Measurements from ENCODE around the gene LDHD. TPM values are rescaled to one million over a fixed set of nuclear protein-coding genes. Genes with fewer than 3 reads are reported as not detected.

The LDHD gene
- polyA plus RNA-seq, 1 donor (not counting 4 experiments of a cell fraction or from before 2014, with no cell fraction given): 0.34 TPM

- Histone ChIP-seq H3K27me3 (ENCODE audit: control insufficient read depth, extremely low read depth, insufficient read depth, low read length) (no peaks in the 10 kb centered on the region), H4K20me1 (ENCODE audit: control insufficient read depth, extremely low read depth, insufficient read depth, low read length) (no peaks in the 10 kb centered on the region), H3K9me3 (ENCODE audit: control insufficient read depth, low read depth, low read length) (no peaks in the 10 kb centered on the region), H3K27ac (ENCODE audit: control insufficient read depth, insufficient read depth, low read length) (no peak overlapping the region), H2AFZ (ENCODE audit: control insufficient read depth, low read length) (no peak overlapping the region), H3K9me1 (ENCODE audit: control insufficient read depth, extremely low read depth, insufficient read depth, low read length) (no peaks in the 10 kb centered on the region), H3K36me3 (ENCODE audit: control insufficient read depth in 2 of 2, extremely low read depth in 1 of 2, insufficient read depth in 2 of 2, low read length in 2 of 2) (no peaks in the 10 kb centered on the region), H3K79me2 (ENCODE audit: control insufficient read depth, insufficient read depth, low read length) (no peaks in the 10 kb centered on the region), H3K4me3 (ENCODE audit: control insufficient read depth in 2 of 3, extremely low read depth in 1 of 3, insufficient read depth in 2 of 3, low read depth in 1 of 3, low read length in 3 of 3) (no peak overlapping the region), H3K4me2 (ENCODE audit: control insufficient read depth, extremely low read depth, insufficient read depth, low read depth, low read length) (no peak overlapping the region), H3K9ac (ENCODE audit: control insufficient read depth, extremely low read depth, insufficient read depth, low read length) (no peak overlapping the region), H3K4me1 (ENCODE audit: control insufficient read depth, extremely low read depth, insufficient read depth, low read length) (peaks cover 27% of the 10 kb centered on the region)
- no peak for TF ChIP-seq EZH2 (IDR thresholded peaks at IDR 0.05; ENCODE audit: low read length)
- no peak for TF ChIP-seq CTCF (optimal IDR thresholded peaks at IDR 0.05 in 1 of 3, IDR thresholded peaks at IDR 0.05 in 1 of 3, conservative IDR thresholded peaks at IDR 0.05 in 1 of 3; ENCODE audit: extremely low read depth in 1 of 3, insufficient read depth in 2 of 3, low read length in 3 of 3)
- FAIRE-seq (no peak), DNase-seq (ENCODE audit: low read depth, low spot score) (no peak)
- dilution Hi-C loops (cut with MboI; ENCODE audit: extremely low pct_ligation_motif_present, low sequenced_read_pairs): no loop called here
These were observed 2.9 kb downstream of the LDHD start for GRCh38 chr16:75113541-75114121.

GRCh38 chr16:75112734-75113491, 3.7 kb downstream of the LDHD start:
- Histone ChIP-seq H3K27ac (ENCODE audit: control insufficient read depth, insufficient read depth, low read length) (no peak overlapping the region), H3K9me1 (ENCODE audit: control insufficient read depth, extremely low read depth, insufficient read depth, low read length) (no peaks in the 10 kb centered on the region), H3K36me3 (ENCODE audit: control insufficient read depth in 2 of 2, extremely low read depth in 1 of 2, insufficient read depth in 2 of 2, low read length in 2 of 2) (no peaks in the 10 kb centered on the region), H3K79me2 (ENCODE audit: control insufficient read depth, insufficient read depth, low read length) (no peaks in the 10 kb centered on the region), H3K4me2 (ENCODE audit: control insufficient read depth, extremely low read depth, insufficient read depth, low read depth, low read length) (no peak overlapping the region), H3K4me1 (ENCODE audit: control insufficient read depth, extremely low read depth, insufficient read depth, low read length) (peaks cover 34% of the 10 kb centered on the region), H4K20me1 (ENCODE audit: control insufficient read depth, extremely low read depth, insufficient read depth, low read length) (no peaks in the 10 kb centered on the region), H3K4me3 (ENCODE audit: control insufficient read depth in 2 of 3, extremely low read depth in 1 of 3, insufficient read depth in 2 of 3, low read depth in 1 of 3, low read length in 3 of 3) (no peak overlapping the region), H3K9ac (ENCODE audit: control insufficient read depth, extremely low read depth, insufficient read depth, low read length) (no peak overlapping the region), H3K27me3 (ENCODE audit: control insufficient read depth, extremely low read depth, insufficient read depth, low read length) (no peaks in the 10 kb centered on the region), H2AFZ (ENCODE audit: control insufficient read depth, low read length) (no peak overlapping the region), H3K9me3 (ENCODE audit: control insufficient read depth, low read depth, low read length) (no peaks in the 10 kb centered on the region)
- FAIRE-seq (no peak), DNase-seq (ENCODE audit: low read depth, low spot score) (no peak)
- TF ChIP-seq CTCF (optimal IDR thresholded peaks at IDR 0.05 in 1 of 3, IDR thresholded peaks at IDR 0.05 in 1 of 3, conservative IDR thresholded peaks at IDR 0.05 in 1 of 3; ENCODE audit: extremely low read depth in 1 of 3, insufficient read depth in 2 of 3, low read length in 3 of 3) (no peak), EZH2 (IDR thresholded peaks at IDR 0.05; ENCODE audit: low read length) (no peak)
- dilution Hi-C loops (cut with MboI; ENCODE audit: extremely low pct_ligation_motif_present, low sequenced_read_pairs): no loop called here

Measured in keratinocyte (primary cell).